Measurements from ENCODE around the gene GOLGA6C.

- TF ChIP-seq GATA3 (IDR thresholded peaks at IDR 0.05; ENCODE audit: low read depth, low read length): no peak
- TF ChIP-seq GATA2 (IDR thresholded peaks at IDR 0.05; ENCODE audit: low read depth, low read length): no peak
Measured at GRCh38 chr15:75314552-75315290, 56.6 kb downstream of the GOLGA6C start.

Data from SH-SY5Y (cell line).